ENCODE measurements around the gene DPPA4.

Gene DPPA4

DNA sequence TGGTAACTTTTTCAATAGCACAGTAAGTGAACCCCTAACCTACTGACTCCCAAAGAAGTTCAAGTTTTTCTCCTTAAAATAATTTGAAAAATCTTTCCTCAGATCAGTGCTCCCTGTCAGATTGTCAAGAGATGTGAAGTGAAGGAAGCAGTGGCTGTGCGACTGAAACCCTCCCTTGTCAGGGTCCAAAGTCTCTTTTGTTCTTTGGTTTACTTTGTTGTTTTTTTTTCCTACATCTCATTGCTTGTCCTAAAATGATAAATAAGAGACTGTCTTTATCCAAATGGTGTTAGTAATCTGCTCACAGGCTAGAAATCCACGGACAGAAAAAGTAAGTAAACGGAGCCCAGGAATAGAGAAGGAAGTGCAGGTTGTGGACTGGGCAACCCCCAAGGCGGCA lies 976 bp upstream of the DPPA4 start:
- no peak for DNase-seq (ENCODE audit: low read depth)

- peak; percentile 24 for DNase-seq (ENCODE audit: low read depth)
These were observed 970 bp downstream of the DPPA4 start for GRCh38 chr3:109336291-109336861.

DNA sequence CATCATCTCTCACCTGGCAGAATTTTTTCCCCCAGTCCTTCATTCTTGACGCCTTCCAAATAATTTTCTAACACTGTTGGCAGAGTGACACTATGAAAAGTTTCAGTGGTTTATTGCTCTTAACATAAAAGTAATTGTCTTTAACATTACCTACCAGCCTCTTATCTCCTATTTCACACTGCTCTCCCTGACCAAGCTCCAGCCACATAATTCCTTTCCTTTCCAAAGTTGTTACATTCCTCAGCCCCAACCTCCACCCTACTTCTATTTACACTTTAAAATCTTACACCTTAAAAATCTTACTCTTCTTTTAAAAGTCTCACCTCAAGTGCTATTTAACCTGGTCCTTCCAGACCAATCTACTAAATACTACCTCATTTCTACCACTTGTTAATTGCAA lies 2.8 kb downstream of the DPPA4 start:
- DNase-seq (ENCODE audit: low read depth) = no peak

DNA sequence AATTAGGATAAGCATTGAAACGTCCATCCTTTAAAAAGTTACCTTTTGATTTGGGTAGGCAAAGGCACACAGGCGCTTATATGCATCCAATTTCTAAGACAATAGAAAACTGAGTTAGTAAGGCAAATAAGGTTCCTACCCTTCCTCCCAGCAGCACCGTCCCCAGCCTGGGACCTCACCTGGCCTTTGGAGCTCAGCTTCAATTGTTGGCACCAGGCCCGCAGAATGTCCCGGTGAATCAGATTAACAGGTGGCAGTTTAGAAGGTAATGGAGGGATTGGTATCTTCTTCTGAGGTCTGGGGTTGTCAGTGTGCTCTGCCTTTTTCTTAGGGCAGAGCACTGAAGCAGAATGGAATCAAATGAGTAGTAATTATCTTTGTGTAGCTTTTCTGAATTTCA lies 5.7 kb downstream of the DPPA4 start:
- DNase-seq (ENCODE audit: low read depth) = no peak

DNA sequence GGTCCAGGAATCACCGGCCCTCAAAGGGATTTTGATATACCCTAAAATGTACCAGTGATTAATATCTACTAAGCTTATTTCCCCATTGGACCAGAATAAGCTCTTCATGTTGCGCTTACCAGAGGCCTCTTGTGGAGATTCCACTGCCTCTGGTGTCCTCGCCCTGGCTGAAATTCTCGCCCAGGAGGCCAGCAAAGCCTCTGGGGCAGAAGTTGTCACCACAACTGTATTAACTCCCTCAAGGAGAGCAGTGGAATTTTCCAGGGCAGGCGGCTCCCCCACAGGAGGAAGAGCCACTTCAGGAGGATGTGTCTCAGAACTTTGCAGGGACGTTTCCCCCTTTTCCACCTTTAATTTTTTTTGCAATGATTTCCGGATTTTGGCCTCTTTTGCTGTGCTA lies 6.9 kb downstream of the DPPA4 start:
- no peak for DNase-seq (ENCODE audit: low read depth)

- no peak for DNase-seq (ENCODE audit: low read depth)
These were observed 9.1 kb downstream of the DPPA4 start for GRCh38 chr3:109328202-109328601.

DNA sequence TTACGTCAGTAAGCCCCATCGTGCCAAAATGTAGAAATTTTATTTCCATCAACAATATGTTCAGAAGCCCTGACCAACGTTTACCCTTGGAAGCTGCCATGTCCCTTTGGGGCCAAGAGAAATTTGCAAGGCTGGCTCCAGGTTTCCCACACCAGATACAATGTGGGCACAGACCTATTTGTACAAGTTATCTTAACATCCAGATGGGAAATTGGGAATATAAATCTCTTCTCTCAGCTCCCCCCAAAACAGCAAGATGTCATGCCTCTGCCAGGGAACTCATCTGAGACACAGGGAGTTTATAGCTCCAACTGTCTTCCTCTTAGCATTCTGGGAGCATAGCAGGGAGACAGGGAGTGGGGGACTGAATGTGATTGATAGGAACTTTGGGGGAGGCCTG lies 11.7 kb downstream of the DPPA4 start:
- no peak for DNase-seq (ENCODE audit: low read depth)

DNA sequence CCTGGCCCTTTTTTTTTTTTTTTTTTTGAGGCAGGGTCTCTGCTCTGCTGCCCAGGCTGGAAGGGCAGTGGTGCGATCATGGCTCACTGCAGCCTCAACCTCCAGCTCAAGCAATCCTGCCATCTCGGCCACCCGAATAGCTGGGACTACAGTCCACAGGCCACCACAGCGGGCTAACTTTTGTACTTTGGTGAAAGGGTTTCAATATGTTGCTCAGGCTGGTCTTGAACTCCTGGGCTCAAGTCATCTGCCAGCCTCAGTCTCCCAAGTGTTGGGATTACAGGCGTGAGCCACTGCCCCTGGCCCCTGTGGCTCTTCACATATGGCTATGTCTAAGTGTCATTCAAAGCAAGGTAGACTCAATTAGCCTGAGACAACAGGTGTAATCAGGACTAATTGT lies 12.2 kb downstream of the DPPA4 start:
- DNase-seq (ENCODE audit: low read depth) = no peak

GRCh38 chr3:109316162-109316730 lies 21.1 kb downstream of the DPPA4 start, which contains the start of gene DPPA2:
DPPA2 (minus strand) TSS chr3:109316517; CDS start chr3:109314542, 1,975 bp downstream.
- no peak for DNase-seq (ENCODE audit: low read depth)

- DNase-seq (ENCODE audit: low read depth) = no peak
These were observed 24.3 kb downstream of the DPPA4 start for GRCh38 chr3:109313061-109313460.

GRCh38 chr3:109297496-109297895 lies 39.9 kb downstream of the DPPA4 start:
- no peak for DNase-seq (ENCODE audit: low read depth)

GRCh38 chr3:109284071-109284470 lies 53.3 kb downstream of the DPPA4 start:
- peak; percentile 3 for DNase-seq (ENCODE audit: low read depth)

GRCh38 chr3:109278546-109278945 lies 58.8 kb downstream of the DPPA4 start:
- no peak for DNase-seq (ENCODE audit: low read depth)

DNA sequence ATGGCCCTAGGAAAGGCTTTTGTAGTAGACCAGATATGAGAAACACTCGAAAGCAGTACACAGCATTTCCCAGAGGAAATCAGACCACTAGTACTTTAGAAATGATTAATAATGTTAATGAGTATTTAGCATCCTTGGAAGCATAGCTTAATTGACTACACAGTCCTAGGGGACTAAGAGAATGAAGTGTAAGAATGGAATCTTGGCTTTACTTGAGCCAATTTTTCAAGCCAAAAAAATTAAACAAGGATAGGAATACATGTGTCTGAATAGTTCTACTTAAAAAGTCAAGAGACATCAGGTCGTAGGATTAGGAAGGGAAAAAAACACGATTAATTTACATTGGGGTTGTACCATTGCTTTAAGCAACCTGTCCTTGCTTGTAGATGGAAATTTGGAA lies 59.2 kb downstream of the DPPA4 start:
- DNase-seq (ENCODE audit: low read depth) = no peak
